ENCODE measurements around the gene PNPLA7. TPM values are rescaled to one million over a fixed set of nuclear protein-coding genes. Genes with fewer than 3 reads are reported as not detected.

PNPLA7 gene
- total and polyA plus RNA-seq, 2 of the 8 experiments (the other 6 are each of a cell fraction or from before 2014, with no cell fraction given) = 0.35 to 0.47 TPM

DNA sequence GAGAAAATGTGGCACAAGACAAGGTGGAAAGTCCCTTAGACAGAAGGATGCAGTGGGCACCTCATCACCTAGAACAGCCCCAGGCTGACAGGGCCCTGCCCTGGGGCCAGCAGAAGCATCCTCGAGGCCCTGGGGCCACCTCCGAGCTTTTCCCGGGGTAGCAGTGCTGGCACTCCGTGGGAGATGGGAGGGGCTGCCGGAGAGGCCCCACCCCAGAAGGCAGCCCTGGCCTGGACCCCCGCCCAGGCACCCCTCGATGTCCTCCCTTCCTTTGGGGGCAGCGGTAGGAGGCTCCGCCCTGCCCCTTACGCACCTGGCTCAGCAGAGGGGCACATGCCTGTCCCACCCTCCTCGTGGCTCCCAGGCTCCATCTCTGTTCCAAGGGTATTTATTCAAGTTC lies 73.3 kb downstream of the PNPLA7 start (continued):
- TF ChIP-seq, protein P1, sequence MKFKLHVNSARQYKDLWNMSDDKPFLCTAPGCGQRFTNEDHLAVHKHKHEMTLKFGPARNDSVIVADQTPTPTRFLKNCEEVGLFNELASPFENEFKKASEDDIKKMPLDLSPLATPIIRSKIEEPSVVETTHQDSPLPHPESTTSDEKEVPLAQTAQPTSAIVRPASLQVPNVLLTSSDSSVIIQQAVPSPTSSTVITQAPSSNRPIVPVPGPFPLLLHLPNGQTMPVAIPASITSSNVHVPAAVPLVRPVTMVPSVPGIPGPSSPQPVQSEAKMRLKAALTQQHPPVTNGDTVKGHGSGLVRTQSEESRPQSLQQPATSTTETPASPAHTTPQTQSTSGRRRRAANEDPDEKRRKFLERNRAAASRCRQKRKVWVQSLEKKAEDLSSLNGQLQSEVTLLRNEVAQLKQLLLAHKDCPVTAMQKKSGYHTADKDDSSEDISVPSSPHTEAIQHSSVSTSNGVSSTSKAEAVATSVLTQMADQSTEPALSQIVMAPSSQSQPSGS (IDR thresholded peaks at IDR 0.05; ENCODE audit: low read length) = no peak
- no peak for TF ChIP-seq RAD21 (IDR thresholded peaks at IDR 0.05 in 1 of 2, conservative IDR thresholded peaks at IDR 0.05 in 1 of 2; ENCODE audit: low read depth in 2 of 2, low read length in 2 of 2)

All from H1 (cell line).